Stimulated activated CD4-positive, alpha-beta T cell treated with anti-CD3 and anti-CD28 coated beads, Interleukin-4, amount 100 ng/mL, for 1 hour (primary cell): ENCODE results near the gene U2AF2.

Experiments
- DNase-seq: peaks from one replicate; pipeline ENCODE4 v3.0.0-alpha.2; 2020

U2AF2 gene

GRCh38 chr19:55644191-55644833 lies 10.5 kb upstream of the U2AF2 start:
- no peak for DNase-seq

DNA sequence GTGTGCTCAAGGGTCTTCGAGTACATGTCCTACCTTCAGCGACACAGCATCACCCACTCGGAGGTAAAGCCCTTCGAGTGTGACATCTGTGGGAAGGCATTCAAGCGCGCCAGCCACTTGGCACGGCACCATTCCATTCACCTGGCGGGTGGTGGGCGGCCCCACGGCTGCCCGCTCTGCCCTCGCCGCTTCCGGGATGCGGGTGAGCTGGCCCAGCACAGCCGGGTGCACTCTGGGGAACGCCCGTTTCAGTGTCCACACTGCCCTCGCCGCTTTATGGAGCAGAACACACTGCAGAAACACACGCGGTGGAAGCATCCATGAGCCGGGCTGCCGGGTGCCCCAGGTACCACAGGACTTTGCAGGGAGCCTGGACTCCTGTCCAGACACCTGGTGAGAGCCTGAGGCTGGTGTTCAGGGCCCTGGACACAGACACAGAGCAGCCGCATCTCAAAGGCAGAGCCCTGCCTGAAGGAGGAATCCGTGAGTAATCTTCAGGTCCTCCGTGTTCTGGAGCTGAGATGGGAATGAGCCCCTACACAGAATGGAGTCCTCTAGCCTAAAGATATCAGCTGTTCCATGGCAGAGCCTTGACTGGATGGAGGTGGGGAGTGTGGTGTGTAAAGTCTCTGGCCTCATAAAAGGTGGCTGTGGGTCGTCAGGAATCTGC lies 9.9 kb upstream of the U2AF2 start:
- DNase-seq, result no peak

- no peak for DNase-seq
These were observed 9.3 kb upstream of the U2AF2 start for GRCh38 chr19:55645512-55645881.

DNA sequence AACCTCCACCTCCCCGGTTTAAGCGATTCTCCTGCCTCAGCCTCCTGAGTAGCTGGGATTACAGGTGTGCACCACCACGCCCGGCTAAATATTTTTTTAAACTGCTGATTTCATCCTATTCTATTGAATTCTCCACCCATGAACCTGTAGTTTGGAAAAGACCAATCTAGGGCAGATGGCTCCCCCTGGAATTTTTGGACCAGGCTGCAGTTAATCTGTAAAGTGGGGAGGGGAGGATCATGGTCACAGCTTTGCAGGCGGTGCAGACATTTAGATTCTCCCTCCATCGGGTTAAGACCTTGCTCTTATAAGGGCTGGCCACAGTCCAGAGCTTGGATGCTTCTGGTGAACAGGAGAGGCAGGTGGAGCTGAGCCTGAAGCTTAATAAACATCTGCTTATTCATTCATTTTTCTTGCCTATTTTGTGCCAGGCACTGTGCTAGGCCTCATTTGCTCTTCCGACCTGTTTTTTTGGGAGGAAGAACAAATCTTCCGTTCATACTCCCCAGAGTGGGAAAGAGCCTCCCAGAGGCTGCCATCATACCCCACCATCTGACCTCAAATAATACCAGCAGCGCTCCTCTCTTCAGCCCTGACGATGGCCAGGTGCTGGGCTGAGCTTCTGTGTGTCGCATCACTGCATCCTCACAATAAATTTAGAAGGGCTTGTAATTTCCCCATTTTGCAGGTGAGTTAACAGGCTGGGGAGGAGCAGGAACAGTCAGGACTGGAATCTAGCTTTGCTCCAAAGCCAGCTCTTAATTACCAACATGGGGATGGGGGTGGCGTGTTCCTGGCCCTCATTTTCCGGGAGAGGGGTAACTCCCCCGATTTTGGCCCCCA lies 7.7 kb upstream of the U2AF2 start:
- DNase-seq, result no peak

GRCh38 chr19:55647732-55648584 lies 6.9 kb upstream of the U2AF2 start, which contains the start of gene CCDC106:
Gene CCDC106 (plus strand): TSS chr19:55648212. CDS start chr19:55649047, 835 bp downstream.
- DNase-seq, result peak; percentile 53

DNA sequence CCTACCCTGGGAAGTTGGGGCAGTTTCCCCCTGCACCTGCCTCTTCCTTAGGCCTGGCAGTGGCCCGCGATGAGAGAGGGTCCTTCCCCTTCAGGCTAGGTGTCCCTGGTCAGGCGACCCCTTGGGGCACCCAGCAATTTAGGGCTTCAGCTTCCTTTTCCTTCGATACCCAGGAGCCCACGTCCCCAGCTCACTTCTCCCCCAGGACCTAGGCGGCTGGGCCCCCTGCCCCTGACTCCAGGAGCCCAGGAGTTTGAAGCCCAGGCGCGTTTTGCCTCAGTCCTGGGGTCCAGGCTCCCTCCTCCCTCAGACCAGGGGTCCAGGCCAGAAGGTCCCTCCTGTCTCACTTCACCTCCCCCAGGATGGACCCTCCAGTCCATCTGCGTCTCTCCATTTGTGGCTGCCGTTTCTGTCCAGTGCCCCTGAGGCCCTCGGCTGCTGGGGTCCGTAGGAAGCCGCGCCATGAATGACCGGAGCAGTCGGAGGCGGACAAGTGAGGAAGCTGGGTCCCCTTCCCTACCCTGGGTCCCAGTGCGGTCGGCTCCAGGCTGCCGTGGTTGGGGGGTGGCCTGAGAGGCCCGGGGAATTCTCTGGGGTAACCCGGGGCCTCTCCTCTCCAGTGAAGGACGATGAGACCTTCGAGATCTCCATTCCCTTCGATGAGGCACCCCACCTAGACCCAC lies 6.1 kb upstream of the U2AF2 start:
- no peak for DNase-seq

DNA sequence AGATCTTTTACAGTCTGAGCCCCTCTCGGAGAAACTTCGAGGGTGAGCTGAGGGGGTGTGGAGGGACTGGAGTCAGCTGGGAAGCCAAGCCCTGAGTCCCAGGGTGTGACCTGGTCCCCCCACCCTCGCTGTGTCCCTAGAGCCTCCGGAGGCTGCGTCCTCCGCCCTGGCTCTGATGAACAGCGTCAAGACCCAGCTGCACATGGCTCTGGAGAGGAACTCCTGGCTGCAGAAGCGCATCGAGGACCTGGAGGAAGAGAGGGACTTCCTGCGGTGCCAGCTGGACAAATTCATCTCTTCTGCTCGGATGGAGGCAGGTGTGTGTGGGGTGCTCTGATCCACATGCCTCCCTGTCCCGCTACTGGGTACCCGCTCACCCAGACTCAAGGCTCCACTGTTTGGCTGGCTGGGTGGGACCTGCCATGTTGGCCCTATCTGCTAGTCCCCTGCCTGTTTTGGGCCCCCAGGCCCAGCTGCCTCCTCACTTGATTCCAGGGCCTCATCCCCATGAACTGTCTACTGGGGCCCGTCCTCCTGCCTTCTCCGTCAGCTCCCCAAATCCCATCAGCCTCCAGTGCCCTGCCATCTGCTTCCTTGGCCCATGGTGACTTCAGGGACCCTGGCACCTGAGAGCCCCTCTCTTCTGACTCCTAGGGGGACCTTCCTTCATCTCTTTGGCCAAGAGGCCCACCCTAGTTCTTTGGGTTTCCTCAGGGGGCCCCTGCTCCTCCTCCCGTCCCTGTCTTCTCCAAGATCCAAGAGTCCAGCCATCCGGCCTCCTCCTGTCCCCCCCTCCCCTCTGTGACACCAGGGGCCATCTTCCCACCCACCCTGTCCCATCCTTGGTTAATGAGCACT lies 5.3 kb upstream of the U2AF2 start:
- DNase-seq, result no peak

GRCh38 chr19:55650126-55650557 lies 4.7 kb upstream of the U2AF2 start:
- no peak for DNase-seq

- DNase-seq, result no peak
These were observed 4.1 kb upstream of the U2AF2 start for GRCh38 chr19:55650602-55651230.

GRCh38 chr19:55651236-55651635 lies 3.6 kb upstream of the U2AF2 start:
- DNase-seq, result no peak

DNA sequence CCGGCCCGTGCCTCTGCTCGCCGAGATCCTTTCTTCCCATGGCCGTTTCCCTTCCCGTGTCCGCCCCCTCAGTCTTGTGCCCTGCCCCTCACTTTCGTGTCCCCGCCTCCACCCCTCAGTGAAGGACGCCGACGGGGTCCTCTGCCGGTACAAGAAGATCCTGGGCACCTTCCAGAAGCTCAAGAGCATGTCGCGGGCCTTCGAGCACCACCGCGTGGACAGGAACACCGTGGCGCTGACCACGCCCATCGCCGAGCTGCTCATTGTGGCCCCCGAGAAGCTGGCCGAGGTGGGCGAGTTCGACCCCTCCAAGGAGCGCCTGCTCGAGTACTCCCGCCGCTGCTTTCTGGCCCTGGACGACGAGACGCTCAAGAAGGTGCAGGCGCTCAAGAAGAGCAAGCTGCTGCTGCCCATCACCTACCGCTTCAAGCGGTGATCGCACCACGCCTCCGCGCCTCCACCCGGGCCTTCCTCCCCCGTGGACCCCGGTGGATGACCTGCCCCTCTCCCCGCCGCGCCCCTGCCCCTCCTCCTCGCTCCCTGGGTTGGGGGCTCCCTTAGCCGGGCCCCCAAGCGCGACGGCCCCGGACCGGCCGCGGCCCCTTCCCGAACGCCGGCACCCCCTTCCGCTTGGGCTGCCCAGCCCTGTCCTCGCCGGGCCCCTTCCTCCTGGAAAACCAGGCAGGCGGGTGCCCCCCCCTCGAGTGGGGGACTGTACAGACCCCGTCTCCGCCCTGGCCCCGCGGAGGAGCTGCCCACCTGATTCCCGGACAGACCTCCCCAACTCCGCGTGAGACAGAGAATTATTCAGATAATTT lies 2.3 kb upstream of the U2AF2 start:
- no peak for DNase-seq

DNA sequence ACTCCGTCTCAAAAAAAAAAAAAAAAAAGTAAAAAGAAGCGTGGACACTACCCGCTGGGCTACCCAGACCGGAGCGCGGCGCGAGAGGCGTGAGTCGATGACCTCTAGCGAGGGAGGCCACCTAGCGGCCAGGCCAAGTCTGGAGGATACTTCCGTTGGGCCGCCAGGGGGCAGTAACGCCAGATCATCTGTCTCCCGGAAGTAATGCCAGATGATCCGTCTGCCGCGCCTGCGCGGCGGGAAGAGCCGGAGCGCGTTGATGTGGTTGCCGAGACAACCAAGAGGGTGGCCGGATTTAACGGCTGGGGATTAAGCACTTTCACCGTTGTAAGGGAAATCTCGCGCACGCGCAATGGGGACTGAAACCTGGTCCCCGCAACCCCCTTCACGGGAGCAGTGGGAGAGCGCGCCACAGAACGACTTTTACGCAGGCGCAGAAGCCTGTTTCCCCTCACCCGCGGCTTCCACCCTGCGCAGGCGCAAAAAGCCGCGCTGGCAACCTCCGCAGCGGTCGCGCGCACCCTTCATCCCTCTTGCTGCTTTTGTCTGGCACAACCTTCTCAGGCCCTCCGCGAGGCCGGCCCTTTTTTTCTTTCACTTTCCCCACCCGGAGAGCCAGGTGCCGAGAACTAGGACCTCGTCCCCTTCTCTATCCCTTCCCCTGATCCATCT lies 1.0 kb upstream of the U2AF2 start:
- peak; percentile 98 for DNase-seq

- peak; percentile 100 for DNase-seq
These were observed 440 bp upstream of the U2AF2 start for GRCh38 chr19:55654323-55654867.

DNA sequence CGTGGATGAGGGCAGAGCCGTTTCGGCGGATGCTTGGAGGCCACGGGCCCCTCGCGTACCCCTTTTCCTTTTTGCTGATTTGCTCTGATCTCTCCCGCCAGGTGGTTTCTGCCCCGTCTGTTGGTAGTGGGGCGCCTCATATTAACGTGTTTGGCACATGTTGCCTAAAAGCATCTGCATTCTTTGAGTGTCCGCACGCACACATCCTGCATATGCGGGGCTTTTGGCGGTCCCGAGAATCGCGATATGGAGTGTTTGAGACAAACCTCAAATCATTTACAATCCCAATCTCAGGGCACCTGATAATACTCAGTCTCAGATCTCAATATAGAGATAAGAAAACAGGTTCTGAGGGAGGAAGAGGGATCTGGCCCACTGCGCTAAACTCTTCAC lies 809 bp downstream of the U2AF2 start:
- no peak for DNase-seq

- no peak for DNase-seq
These were observed 1.7 kb downstream of the U2AF2 start for GRCh38 chr19:55656552-55656951.

GRCh38 chr19:55656988-55657747 lies 2.3 kb downstream of the U2AF2 start:
- no peak for DNase-seq

- no peak for DNase-seq
These were observed 4.1 kb downstream of the U2AF2 start for GRCh38 chr19:55658846-55659459.

GRCh38 chr19:55659822-55660221 lies 5.0 kb downstream of the U2AF2 start:
- no peak for DNase-seq
